GM21717 (cell line): ENCODE results near the gene GRAP2.

ENCODE experiments used
- ATAC-seq: cut with Tn5 transposase; IDR thresholded peaks from one replicate; pipeline ENCODE4 v1.9.1; 2021; ENCODE audit warnings: mild to moderate bottlenecking, moderate library complexity; ENCODE audit not compliant: unreplicated experiment

GRAP2 gene

DNA sequence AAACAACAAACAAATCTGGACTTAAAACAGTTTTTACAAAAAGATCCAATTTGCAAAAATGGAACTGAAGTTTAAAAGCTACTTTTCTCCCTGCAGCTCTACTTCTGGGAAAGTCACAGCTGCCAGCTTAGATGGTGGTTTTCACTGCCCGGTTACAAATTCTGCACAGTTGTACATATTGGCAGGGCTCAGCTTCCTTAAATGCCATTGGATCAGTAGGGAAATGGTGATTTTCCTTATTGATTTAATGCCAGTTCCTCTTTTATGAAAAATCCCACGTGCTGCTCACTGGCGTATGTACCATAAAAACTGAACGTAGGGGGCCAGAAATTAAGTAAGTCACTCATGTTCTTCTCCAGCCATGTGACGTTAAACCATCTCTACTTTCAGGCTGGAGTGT is 22.8 kb downstream of the GRAP2 start:
- no peak for ATAC-seq

- ATAC-seq, result no peak
Observed at GRCh38 chr22:39924286-39924685, 23.4 kb downstream of the GRAP2 start.

DNA sequence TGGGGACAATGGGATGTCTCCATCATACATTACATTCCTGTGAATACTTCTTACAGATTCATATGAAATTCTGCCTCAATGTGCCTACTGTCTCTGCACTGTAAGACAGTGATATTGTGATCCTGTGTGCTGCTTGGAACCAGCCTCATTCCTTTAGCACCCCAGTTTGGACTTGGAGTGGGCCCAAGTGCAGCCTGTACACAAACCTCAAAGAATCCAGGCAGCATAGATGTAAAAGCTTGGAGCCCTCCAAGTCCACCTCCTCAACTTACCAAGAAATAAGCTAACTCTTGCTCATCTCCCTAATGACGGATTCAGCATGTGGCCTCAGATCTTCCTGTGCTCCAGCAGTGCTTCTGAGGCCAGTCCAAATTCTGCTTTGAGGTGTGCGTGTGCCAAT is 24.4 kb downstream of the GRAP2 start:
- no peak for ATAC-seq

DNA sequence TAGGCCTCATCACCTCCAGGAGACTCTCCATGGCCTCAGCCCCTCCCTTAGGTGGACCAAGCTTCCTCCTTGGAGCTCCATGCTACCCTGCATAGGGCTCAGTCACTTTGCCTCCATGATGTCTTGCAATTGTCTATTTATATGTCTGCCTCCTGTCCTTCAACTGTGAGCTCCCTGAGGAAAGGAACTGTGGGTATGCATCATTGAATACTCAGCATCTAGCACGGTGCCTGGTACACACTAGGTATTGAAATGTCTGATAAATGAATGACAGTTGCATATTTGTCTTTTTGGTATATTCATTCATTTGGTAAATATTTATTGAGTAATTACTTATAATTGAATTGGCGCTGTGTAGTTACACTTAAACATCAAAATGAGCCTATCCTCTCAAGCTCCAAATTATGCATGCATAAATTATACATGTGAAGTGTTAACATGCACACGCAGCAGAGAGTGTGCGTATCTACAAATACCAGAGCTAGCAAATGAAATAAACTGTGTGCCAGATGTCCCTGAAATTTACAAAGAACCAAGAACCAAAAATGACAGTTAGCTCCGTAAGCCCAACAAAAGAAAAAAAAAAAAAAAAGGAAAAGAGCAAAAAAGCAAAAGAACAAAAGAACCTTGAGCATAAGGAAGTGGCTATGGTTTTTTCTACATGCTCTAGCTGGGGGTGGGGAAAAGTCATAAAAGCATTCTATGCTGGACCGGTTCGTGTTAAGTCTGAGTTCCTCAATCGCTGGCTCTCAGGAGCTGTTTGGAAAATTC is 25.2 kb downstream of the GRAP2 start:
- ATAC-seq, result no peak

- ATAC-seq, result no peak
Observed at GRCh38 chr22:39926753-39927152, 25.9 kb downstream of the GRAP2 start.

DNA sequence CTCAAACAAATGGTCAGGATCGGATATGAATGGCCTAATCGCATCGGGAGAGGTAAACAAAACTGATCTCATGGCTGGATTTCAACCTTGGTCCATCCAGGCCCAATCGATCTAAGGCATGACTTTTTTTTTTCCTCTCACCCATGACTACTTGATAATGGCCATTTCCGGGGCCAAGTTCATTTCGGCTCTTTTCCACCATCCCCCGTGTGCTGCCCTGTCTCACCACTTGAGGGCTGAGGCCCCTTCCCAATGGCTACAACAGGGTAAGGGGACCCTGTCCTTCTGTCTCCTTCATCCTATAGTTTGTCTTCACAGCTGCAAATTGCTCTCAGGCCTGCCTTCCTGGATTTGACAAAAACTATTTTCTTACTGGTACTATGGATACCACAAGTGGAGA is 26.7 kb downstream of the GRAP2 start:
- no peak for ATAC-seq

- ATAC-seq, result no peak
Observed at GRCh38 chr22:39928536-39929520, 27.9 kb downstream of the GRAP2 start.

DNA sequence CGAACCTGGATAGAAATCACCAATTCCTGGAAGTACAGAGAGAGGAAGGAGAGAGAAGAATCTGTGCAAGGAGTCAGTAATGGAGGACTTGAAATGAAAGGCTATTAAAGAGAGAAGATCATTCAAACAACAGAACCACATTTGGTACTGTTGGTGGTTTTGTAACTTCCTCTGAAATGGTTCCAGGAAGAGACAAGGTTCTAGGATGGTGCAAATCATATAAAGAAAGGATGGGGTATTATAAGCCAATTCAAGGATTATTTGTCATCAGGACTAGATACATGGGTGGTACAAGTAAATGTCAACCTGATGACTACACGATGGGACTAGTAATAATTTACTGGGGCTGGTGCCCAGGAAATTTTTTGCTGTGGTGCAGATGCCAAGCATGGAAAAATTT is 30.4 kb downstream of the GRAP2 start:
- ATAC-seq, result no peak

- ATAC-seq, result no peak
Observed at GRCh38 chr22:39932166-39932565, 31.3 kb downstream of the GRAP2 start.

DNA sequence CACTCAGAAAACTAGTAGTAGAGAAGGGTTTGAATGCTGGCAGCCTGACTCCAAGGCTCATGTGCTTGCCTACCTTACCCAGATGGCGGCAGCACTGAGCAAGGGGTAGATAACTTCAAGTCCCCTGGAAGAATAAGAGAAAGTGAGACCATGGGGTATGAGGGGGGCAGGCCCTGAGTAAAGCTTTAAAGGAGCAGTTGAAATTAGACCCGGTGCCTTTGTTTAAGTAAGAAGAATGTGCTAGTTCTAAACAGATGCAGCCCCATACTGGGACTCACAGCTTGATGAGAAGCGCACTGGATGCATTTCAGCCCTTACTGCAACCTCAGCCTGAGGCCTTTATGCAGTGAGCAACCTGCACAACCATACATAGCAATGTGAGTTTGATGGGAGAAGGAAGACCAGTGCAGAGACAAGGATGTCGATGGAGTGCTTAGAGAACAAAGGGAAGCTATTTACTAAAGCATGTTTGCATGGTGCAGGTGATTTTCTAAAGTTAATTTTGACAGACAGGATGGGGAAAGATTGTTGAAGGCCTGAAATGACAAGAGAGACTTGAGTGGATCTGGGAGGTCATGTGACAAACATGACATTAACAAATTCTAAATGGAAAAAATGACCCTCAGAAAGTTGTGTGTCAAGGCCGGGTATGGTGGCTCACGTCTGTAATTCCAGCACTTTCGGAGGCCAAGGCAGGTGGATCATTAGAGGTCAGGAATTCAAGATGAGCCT is 32.2 kb downstream of the GRAP2 start:
- ATAC-seq, result no peak

DNA sequence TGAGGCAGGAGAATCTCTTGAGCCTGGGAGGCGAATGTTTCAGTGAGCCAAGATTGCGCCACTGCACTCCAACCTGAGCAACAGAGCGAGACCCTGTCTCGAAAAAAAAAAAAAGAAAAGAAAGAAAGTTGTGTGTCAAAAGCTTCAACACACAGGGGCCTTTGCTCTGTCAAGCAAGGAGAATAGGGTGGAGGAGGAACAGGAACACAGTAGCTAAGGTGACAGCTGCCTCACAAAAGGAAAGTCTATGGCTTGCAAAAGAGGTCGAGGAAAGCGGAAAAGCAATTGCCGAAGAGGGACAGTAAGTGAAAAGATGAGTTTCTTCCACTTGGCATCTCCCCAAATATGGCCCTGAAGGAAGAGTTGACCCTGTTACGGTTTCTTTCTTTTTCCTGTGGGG is 32.9 kb downstream of the GRAP2 start:
- no peak for ATAC-seq

DNA sequence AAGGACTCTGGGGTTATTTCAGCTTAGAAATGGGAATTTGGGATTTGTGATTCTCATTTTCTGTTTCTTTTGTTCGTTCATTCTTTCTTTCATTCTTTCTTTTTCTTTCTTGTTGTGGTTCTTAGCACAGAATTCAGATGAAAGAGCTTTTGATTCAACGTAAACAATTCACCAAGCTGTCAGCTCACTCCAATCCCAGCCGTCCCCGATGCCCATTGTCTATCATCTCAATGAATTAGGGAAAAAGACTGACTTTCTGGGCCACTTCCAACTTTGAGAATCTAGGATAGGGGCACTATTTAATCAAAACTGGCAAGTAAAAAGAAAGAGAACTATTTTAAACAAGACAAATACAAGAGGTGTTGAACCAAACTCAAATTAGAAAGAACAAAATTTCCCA is 34.2 kb downstream of the GRAP2 start:
- ATAC-seq, result no peak

GRCh38 chr22:39935612-39936011 is 34.7 kb downstream of the GRAP2 start:
- no peak for ATAC-seq

GRCh38 chr22:39936523-39937145 is 35.8 kb downstream of the GRAP2 start:
- no peak for ATAC-seq

- ATAC-seq, result no peak
Observed at GRCh38 chr22:39937906-39938305, 37.0 kb downstream of the GRAP2 start.

GRCh38 chr22:39938509-39939111 is 37.7 kb downstream of the GRAP2 start:
- ATAC-seq, result no peak

- no peak for ATAC-seq
Observed at GRCh38 chr22:39939830-39940229, 38.9 kb downstream of the GRAP2 start.

- no peak for ATAC-seq
Observed at GRCh38 chr22:39940757-39941305, 39.9 kb downstream of the GRAP2 start.

- ATAC-seq, result no peak
Observed at GRCh38 chr22:39941601-39942000, 40.7 kb downstream of the GRAP2 start.
